GM10266 (cell line): ENCODE results near the gene EVC.

ENCODE experiments used
- DNase-seq: peaks from one replicate; pipeline ENCODE4 v3.0.0; 2012; ENCODE audit errors: extremely low spot score
- TF ChIP-seq, protein P1 (sequence below): IDR thresholded peaks from 2 replicates; pipeline ENCODE4 v1.5.1; 2012; ENCODE audit warnings: mild to moderate bottlenecking, low read depth; ENCODE audit not compliant: control insufficient read depth, insufficient read depth; ENCODE audit errors: missing control alignments

Gene EVC

GRCh38 chr4:5760246-5760645 lies 49.2 kb downstream of the EVC start:
- TF ChIP-seq, protein P1, sequence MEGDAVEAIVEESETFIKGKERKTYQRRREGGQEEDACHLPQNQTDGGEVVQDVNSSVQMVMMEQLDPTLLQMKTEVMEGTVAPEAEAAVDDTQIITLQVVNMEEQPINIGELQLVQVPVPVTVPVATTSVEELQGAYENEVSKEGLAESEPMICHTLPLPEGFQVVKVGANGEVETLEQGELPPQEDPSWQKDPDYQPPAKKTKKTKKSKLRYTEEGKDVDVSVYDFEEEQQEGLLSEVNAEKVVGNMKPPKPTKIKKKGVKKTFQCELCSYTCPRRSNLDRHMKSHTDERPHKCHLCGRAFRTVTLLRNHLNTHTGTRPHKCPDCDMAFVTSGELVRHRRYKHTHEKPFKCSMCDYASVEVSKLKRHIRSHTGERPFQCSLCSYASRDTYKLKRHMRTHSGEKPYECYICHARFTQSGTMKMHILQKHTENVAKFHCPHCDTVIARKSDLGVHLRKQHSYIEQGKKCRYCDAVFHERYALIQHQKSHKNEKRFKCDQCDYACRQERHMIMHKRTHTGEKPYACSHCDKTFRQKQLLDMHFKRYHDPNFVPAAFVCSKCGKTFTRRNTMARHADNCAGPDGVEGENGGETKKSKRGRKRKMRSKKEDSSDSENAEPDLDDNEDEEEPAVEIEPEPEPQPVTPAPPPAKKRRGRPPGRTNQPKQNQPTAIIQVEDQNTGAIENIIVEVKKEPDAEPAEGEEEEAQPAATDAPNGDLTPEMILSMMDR, result no peak
- DNase-seq, result no peak

- TF ChIP-seq, protein P1, result no peak
- no peak for DNase-seq
Observed at GRCh38 chr4:5760936-5761480, 50.0 kb downstream of the EVC start.

DNA sequence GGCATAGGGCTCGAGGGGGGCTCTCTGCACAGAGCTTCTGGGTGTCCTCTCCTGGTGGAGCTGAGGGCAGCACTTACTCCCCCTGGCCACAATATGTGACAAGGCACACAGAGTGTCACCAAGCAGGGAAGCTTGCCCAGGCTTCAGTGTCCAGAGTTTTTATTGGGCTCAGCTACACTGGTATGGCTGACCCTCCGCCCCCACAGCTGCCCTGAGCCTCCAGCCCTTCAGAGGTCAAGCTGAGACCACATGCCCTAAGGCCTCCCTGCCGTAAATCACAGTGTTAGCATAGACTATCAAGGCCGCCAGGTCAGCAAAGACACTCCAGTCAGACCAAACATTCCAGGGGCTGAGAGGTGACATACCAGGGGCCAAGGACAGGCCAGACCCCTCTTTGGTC lies 59.0 kb downstream of the EVC start:
- no peak for DNase-seq
- TF ChIP-seq, protein P1, result no peak

- TF ChIP-seq, protein P1, result no peak
- no peak for DNase-seq
Observed at GRCh38 chr4:5772528-5773270, 61.7 kb downstream of the EVC start.

GRCh38 chr4:5773271-5773555 lies 62.2 kb downstream of the EVC start:
- TF ChIP-seq, protein P1, result no peak
- no peak for DNase-seq

GRCh38 chr4:5774416-5775036 lies 63.5 kb downstream of the EVC start:
- TF ChIP-seq, protein P1, result no peak

DNA sequence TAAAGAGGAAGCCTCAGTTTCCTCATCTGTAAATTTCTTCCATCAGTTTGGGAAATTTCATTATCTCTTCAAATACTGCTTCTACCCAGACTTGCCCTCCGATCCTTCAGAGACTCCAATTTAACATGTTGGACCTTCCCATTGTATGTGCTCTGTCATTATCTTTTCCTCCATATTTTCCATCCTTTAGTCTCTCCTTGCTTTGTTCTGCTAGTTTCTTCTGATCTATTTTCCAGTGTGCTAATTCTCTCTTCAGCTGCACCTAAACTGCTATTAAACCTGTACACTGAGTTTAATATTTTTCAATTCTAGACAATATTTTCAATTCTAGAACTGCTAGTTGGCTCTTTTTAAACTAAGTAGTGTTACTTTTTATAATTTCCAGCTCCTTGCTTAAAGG lies 65.5 kb downstream of the EVC start:
- TF ChIP-seq, protein P1, result no peak
- DNase-seq, result no peak

More at GRCh38 chr4:5774416-5775036, 63.5 kb downstream of the EVC start:
- no peak for DNase-seq
